BE2C (cell line): ENCODE results near the gene GPSM1.

Experiments used
- DNase-seq: peaks from one replicate; pipeline ENCODE4 v3.0.0-alpha.2; 2020
- H3K27me3 ChIP-seq: fragments of 250-450 bp; sonication (Bioruptor Pico); 2 replicates; pipeline ENCODE4 v1.5.1; 2020; ENCODE audit warnings: mild to moderate bottlenecking
- H3K36me3 ChIP-seq: fragments of 250-450 bp; sonication (Bioruptor Pico); 2 replicates; pipeline ENCODE4 v1.5.1; 2020; ENCODE audit warnings: mild to moderate bottlenecking
- H3K4me1 ChIP-seq: fragments of 250-450 bp; sonication (Bioruptor Pico); 2 replicates; pipeline ENCODE4 v1.5.1; 2020
- H3K4me3 ChIP-seq: 2 replicates; pipeline ENCODE4 v1.5.1; 2011; ENCODE audit warnings: low read depth, low read length
- H3K9me3 ChIP-seq: fragments of 250-450 bp; sonication (Bioruptor Pico); 2 replicates; pipeline ENCODE4 v1.5.1; 2020
- TF ChIP-seq, protein P1 (sequence below): IDR thresholded peaks from 2 replicates; pipeline ENCODE4 v1.5.1; 2012; ENCODE audit warnings: mild to moderate bottlenecking, low read depth, low read length

Gene GPSM1

DNA sequence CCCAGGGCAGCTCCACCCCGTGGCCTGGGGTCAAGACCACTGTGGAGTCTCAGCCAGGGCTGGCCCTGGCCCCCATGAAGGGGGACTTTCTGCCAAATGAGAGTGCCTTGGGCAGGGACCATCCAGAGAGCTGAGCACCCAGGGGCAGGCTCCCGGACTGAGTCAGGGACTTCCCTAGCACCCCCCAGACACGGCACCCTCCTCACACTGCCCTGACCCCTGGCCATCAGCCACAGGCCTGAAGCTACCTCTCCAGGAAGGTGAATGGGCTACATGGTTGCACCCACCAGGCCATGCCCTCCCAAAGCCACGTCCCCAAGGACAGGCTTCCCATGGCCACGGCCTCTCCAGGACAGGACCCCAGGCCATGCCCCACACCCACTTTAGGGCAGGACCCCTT is 32.9 kb upstream of the GPSM1 start:
- TF ChIP-seq, protein P1, sequence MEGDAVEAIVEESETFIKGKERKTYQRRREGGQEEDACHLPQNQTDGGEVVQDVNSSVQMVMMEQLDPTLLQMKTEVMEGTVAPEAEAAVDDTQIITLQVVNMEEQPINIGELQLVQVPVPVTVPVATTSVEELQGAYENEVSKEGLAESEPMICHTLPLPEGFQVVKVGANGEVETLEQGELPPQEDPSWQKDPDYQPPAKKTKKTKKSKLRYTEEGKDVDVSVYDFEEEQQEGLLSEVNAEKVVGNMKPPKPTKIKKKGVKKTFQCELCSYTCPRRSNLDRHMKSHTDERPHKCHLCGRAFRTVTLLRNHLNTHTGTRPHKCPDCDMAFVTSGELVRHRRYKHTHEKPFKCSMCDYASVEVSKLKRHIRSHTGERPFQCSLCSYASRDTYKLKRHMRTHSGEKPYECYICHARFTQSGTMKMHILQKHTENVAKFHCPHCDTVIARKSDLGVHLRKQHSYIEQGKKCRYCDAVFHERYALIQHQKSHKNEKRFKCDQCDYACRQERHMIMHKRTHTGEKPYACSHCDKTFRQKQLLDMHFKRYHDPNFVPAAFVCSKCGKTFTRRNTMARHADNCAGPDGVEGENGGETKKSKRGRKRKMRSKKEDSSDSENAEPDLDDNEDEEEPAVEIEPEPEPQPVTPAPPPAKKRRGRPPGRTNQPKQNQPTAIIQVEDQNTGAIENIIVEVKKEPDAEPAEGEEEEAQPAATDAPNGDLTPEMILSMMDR: no peak
- H3K4me3 ChIP-seq: no peak overlapping the region

DNA sequence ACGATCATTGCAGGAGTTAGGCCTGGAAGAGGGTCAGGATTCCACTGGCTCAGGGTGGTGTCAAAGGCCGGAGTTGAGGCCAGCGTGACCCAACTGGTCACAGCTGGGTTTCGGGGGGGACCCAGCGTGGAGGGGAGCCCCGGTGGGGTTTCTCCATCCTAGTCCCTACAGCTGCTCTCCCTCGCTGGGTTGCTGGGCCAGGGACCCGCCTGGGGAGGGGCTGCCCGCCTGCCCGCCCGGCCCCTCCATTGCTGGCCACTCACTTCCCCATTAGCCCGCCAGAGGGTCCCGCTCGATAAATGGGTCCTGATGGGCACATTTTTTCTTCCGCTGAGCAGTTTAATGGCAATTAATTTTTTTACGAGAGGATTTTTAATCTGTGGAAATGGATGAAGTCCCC is 32.3 kb upstream of the GPSM1 start:
- H3K4me1 ChIP-seq: 0 out of 2 replicates have a peak, but pooled peaks cover 3% of the 10 kb centered on the region
- TF ChIP-seq, protein P1: no peak
- H3K36me3 ChIP-seq: no peaks in the 10 kb centered on the region
- peak; percentile 4 for DNase-seq
- H3K27me3 ChIP-seq: no peaks in the 10 kb centered on the region
- no peaks in the 10 kb centered on the region for H3K9me3 ChIP-seq
- no peak overlapping the region for H3K4me3 ChIP-seq

More for the DNA sequence above, 32.9 kb upstream of the GPSM1 start:
- no peaks in the 10 kb centered on the region for H3K36me3 ChIP-seq
- no peaks in the 10 kb centered on the region for H3K9me3 ChIP-seq
- H3K4me1 ChIP-seq: no peaks in the 10 kb centered on the region
- DNase-seq: peak; percentile 6
- H3K27me3 ChIP-seq: no peaks in the 10 kb centered on the region

DNA sequence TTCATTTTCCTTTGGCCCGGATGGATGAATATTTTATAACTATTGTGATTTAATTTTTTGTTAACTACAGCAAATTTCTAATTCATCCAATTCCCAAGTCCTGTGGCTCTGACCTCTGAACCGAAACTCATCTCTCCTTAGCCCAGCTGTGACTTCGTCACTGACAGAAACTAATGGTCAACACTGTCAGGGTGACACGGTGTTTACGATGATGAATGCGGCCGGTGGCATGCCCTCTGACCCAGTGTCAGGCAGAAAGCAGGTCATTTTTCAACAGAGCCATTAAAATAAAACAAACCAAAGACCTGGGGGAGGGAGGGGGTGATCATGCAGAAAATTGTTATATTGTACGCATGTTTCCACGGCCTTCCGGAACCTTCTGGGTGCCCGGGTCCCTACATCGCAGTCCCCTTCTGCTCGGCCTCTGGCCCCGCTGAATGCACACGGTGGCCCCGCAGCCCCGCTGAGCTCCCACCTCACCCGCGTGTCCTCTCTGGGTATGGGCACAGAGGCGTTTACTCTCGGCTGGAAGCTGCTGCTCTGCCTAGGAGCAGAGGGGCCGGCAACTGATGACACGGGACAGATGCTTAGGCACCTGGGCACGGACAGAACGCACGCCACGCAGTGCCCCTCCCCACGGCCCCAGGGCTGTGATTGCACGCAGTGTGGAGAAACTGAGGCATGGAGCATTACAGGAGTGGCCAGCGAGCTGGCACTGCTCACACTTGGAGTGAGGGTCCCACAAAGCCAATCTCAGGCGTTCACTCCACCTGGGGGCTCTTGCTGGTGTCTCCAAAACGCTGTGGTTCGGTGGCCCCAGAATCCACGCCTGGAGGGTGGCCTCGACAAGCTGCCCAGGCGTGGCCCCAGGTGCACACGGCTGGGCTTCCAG is 31.6 kb upstream of the GPSM1 start:
- H3K27me3 ChIP-seq: no peaks in the 10 kb centered on the region
- DNase-seq: no peak
- H3K4me3 ChIP-seq: no peak overlapping the region
- TF ChIP-seq, protein P1: no peak
- H3K9me3 ChIP-seq: no peaks in the 10 kb centered on the region
- H3K36me3 ChIP-seq: no peaks in the 10 kb centered on the region
- 0 out of 2 replicates have a peak, but pooled peaks cover 3% of the 10 kb centered on the region for H3K4me1 ChIP-seq

DNA sequence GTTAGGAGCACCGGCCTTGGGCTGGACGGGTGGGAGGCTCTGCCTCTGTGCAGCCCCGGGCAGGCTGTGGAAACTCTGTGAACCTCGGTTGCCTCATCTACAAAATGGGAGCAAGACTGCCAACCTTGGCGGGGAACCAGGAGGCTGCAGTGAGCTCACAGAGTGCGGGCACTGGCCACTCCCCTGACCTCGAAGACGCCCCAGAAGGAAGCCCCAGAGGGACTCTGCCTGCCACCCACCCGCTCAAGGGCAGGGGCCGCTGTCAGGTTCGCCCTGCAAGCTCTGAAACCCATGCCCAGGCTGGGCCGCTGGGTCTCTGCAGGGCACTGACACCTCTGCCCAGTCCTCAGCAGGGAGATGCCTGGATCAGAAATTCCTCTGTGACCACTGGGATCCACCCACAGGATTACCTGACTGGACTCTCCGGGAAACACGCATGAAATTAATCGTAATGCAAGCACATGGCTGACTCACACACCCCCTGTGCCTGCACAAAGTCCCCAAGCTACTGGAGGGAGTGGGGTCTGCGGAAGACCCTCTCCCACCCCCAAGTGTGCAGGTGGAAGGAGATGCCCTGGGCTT is 30.8 kb upstream of the GPSM1 start:
- TF ChIP-seq, protein P1: no peak
- no peaks in the 10 kb centered on the region for H3K9me3 ChIP-seq
- 0 out of 2 replicates have a peak, but pooled peaks cover 3% of the 10 kb centered on the region for H3K4me1 ChIP-seq
- no peaks in the 10 kb centered on the region for H3K27me3 ChIP-seq
- DNase-seq: no peak
- H3K36me3 ChIP-seq: no peaks in the 10 kb centered on the region
- H3K4me3 ChIP-seq: no peak overlapping the region

DNA sequence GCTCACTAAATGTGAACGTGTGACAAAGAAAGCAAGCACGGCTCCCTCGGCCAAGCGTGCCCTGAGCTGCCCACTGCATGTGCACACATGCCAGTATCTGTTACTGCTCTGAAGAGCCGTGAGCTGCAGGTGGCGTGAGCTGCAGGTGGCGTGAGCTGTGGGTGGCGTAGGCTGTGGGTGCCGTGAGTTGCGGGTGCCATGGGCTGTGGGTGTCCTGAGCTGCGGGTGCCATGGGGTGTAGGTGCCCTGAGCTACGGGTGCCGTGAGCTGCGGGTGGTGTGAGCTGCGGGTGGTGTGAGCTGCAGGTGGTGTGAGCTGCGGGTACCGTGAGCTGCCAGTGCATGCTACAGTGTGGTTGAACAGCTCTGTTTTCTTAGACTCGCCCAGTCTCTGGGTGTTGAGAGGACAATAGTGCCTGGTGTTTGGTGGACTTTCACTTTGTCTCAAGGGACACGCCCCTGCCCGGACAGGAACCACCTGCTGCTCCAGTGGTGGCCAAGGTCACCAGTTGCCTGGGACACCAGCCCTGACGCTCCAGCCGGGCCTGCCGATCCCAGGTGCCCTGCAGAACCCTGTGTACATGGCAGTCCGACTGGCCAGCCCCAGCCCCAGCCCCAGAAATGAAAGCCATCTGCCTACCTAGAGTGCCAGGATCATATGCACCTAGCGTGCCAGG is 30.2 kb upstream of the GPSM1 start:
- Histone ChIP-seq H3K27me3 (no peaks in the 10 kb centered on the region), H3K4me1 (0 out of 2 replicates have a peak, but pooled peaks cover 3% of the 10 kb centered on the region), H3K36me3 (no peaks in the 10 kb centered on the region), H3K4me3 (no peak overlapping the region), H3K9me3 (no peaks in the 10 kb centered on the region)
- TF ChIP-seq, protein P1: no peak
- DNase-seq: no peak
